Activated T-helper 1 cell treated with anti-CD3 and anti-CD28 coated beads, Interleukin-12 subunit alpha, Interleukin-12 subunit beta, Interleukin-2, Interleukin-4 antibody, amounts not matched to agents 30 ng/mL and 10 ng/mL and 1 ng/mL, durations not matched to agents 14 hours and 24 hours and 36 hours (primary cell): ENCODE data around the gene SHC1. TPM values are rescaled to one million over a fixed set of nuclear protein-coding genes. Genes with fewer than 3 reads are reported as not detected.
A peak's percentile ranks its signal among the peaks of the same experiment; 100 is the strongest.

Experiments used
- DNase-seq: peaks from one replicate; pipeline ENCODE4 v3.0.0; 2021; ENCODE audit warnings: low spot score
- H3K27ac Mint-ChIP-seq: one replicate; pipeline ENCODE4 v1.8.0; 2021; ENCODE audit warnings: mild to moderate bottlenecking, mixed read lengths
- H3K27me3 Mint-ChIP-seq: one replicate; pipeline ENCODE4 v1.8.0; 2022; ENCODE audit warnings: mild to moderate bottlenecking, moderate library complexity, mixed read lengths; ENCODE audit not compliant: insufficient read depth
- H3K36me3 Mint-ChIP-seq: one replicate; pipeline ENCODE4 v1.8.0; 2021; ENCODE audit warnings: low read depth, mixed read lengths
- H3K4me1 Mint-ChIP-seq: one replicate; pipeline ENCODE4 v1.8.0; 2021; ENCODE audit warnings: low read depth, mixed read lengths
- H3K4me3 Mint-ChIP-seq: one replicate; pipeline ENCODE4 v1.8.0; 2021; ENCODE audit warnings: mild to moderate bottlenecking, moderate library complexity, mixed read lengths
- H3K9me3 Mint-ChIP-seq: one replicate; pipeline ENCODE4 v1.8.0; 2021; ENCODE audit warnings: mixed read lengths
- intact Hi-C: fragments of 100-400 bp; cut with micrococcal nuclease; formaldehyde crosslinking; loops from one replicate; pipeline ENCODE4 v1.15.1; 2024
- total RNA-seq: library from RNA; stranded (reverse); gene quantifications from 2 replicates; pipeline ENCODE4 v1.2.3, GENCODE V29; 2022

The SHC1 gene
- total RNA-seq, 1 donor from 2014 or later: 62.3 TPM

DNA sequence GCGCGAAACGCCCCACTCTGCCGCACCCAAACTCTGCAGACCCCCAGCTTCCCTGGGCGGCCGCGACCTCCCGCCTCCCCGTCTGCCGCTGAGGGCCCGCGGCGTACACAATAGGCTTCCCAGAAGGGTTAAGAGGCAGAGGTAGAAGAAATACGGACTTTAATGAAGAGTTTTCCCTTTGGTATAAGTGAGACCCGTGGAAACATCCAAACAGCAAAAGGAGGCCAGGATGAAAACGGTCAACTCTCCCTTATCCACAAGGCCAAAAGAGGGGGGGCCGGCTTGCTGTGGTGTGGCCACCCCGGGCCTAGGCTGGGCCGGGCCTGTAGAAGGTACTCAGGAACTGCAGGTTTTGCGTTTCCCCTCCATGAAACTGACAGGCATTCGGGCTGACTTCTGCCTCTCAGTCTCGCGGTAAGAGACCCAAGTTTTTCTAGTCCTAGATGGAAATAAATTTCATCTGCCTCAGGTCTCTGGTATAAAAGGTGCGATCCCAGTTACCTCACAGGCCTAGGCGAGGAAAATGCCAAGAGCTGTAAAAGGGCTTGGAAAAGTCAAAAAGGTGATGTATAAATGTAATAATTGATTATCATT lies 8.3 kb downstream of the SHC1 start:
- H3K36me3 Mint-ChIP-seq: peaks cover 45% of the 10 kb centered on the region
- peaks cover 36% of the 10 kb centered on the region for H3K4me1 Mint-ChIP-seq
- peak overlapping the region; percentile 90 for H3K4me3 Mint-ChIP-seq
- H3K27ac Mint-ChIP-seq: peak overlapping the region; percentile 89
- H3K27me3 Mint-ChIP-seq: no peaks in the 10 kb centered on the region
- DNase-seq: no peak
- intact Hi-C loops: loop anchor here (1.0 kb wide), 3 partner anchors 37 to 99 kb away; no protein-coding TSS in a partner anchor
- no peaks in the 10 kb centered on the region for H3K9me3 Mint-ChIP-seq

DNA sequence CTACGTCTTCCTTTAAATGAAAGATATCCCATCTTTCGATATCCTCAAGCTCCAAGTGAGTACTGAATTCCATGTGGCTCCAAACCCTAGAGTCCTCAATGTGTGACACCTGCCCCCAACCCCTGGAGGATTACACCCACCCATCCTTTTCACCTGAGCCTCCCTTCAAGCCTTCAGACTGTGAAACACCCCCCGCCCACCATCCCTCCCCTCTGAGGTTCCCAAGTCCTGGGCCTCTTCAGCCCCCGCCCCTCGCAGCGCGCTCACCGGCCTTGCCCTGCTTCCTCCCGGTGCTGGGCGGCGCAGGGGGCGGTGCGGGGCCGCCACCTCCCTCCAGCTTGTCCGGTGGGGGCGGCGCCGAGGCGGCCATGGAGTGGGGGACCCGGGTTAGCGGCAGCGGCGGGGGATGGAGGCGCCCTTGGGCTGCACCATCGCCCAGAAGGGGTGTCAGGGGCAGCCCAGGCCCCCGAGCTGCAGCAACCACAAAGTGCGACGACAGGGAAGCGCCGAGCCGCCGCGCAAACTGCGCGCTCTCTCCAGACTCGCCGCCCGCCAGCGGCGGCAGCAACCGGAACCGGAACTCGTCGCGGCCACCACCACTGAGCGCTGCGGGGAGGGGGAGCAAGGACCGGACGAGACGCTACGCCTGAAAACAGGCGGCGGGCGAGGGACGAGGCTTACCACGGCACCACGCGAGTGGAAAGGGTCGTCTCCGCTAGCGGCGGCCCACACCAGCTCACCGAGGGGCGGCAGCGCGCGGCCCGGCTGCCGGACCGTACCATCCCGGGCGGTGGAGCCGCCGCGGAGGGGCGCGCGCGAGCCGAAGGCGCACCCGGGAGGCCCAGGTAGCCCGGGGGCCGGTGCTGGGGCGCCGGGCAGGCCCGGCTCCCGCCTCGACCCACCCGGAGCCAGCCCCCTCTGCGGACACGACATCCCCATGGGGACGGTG lies 9.1 kb downstream of the SHC1 start, which contains the start of gene PYGO2:
PYGO2 (minus strand) TSS at position 576 of the 949 bp plus-strand sequence; CDS start at position 370, 206 bp downstream.
- peak; percentile 82 for DNase-seq

DNA sequence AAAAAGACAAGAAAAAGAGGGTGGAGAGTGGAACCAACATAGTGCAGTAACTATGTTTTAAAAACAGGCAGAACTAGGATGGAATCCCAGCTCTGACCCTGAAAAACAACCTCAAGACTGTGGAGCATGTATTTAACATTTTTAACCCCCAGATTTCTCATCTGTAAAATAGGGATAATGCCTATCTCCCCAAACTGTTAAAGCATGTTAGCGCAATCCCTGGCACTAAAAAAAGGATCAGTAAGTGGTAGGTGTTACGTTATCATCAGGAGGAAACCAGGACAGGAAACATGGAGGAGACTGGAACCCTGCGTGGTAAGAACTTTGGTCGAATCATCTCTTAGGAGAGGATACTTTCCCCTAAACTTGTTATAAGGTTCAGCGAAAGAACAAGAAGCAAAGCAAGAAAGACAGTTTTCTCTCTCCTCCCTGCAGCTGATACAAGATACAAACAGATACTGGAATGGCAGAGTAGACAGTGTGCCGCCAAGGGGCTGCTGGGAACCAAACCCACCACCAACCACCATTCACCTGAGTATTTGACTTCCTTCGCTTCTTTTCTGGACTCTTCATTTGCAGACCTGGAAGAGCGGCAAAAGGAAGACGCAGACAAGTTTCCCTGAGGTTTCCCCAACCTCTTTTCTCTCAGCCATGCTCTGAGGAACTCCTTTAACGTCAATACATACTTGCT lies 10.0 kb downstream of the SHC1 start:
- H3K9me3 Mint-ChIP-seq: no peaks in the 10 kb centered on the region
- intact Hi-C loops: loop anchor here (1.0 kb wide), 5 partner anchors 14 to 124 kb away; partner anchors contain the start of genes CKS1B, FLAD1 and ZBTB7B
- H3K36me3 Mint-ChIP-seq: peaks cover 41% of the 10 kb centered on the region
- H3K4me1 Mint-ChIP-seq: peaks cover 47% of the 10 kb centered on the region
- no peak for DNase-seq
- H3K27ac Mint-ChIP-seq: peak overlapping the region; percentile 93
- H3K4me3 Mint-ChIP-seq: peak overlapping the region; percentile 96
- H3K27me3 Mint-ChIP-seq: peaks cover 2% of the 10 kb centered on the region

More for the DNA sequence above, 9.1 kb downstream of the SHC1 start, which contains the start of gene PYGO2:
- H3K9me3 Mint-ChIP-seq: no peaks in the 10 kb centered on the region
- intact Hi-C loops: loop anchor here (1.0 kb wide), 8 partner anchors 13 to 123 kb away; partner anchors contain the start of genes CKS1B, FLAD1 and ZBTB7B
- H3K36me3 Mint-ChIP-seq: peaks cover 45% of the 10 kb centered on the region
- peaks cover 38% of the 10 kb centered on the region for H3K4me1 Mint-ChIP-seq
- H3K4me3 Mint-ChIP-seq: peak within 1 kb of the TSS; percentile 96
- peaks cover 2% of the 10 kb centered on the region for H3K27me3 Mint-ChIP-seq
- peak within 1 kb of the TSS; percentile 93 for H3K27ac Mint-ChIP-seq

DNA sequence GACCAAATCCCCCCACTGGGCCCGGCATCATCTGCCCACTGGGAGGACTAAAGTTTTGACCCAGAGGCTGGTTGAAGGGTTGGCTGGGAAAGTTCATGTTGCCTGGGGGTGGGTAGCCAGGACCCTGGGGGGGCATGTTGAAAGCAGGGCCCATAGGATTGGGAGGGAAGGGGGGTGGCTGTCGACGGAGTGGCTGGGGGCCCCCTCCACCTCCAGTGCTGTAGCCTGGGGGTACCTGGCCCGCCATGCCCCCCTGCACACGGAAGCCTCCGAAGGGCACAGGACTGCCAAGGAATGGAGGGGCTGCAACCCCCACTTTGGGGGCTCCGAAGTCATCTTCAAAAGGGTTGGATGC lies 11.1 kb downstream of the SHC1 start:
- H3K9me3 Mint-ChIP-seq: no peaks in the 10 kb centered on the region
- H3K36me3 Mint-ChIP-seq: peaks cover 35% of the 10 kb centered on the region
- peak overlapping the region; percentile 96 for H3K4me3 Mint-ChIP-seq
- H3K27ac Mint-ChIP-seq: no peak overlapping the region
- intact Hi-C loops: loop anchor here (5.0 kb wide), 1 partner anchor 352 kb away; the partner anchor contains the start of gene ADAR
- H3K27me3 Mint-ChIP-seq: peaks cover 2% of the 10 kb centered on the region
- peaks cover 58% of the 10 kb centered on the region for H3K4me1 Mint-ChIP-seq
- no peak for DNase-seq

DNA sequence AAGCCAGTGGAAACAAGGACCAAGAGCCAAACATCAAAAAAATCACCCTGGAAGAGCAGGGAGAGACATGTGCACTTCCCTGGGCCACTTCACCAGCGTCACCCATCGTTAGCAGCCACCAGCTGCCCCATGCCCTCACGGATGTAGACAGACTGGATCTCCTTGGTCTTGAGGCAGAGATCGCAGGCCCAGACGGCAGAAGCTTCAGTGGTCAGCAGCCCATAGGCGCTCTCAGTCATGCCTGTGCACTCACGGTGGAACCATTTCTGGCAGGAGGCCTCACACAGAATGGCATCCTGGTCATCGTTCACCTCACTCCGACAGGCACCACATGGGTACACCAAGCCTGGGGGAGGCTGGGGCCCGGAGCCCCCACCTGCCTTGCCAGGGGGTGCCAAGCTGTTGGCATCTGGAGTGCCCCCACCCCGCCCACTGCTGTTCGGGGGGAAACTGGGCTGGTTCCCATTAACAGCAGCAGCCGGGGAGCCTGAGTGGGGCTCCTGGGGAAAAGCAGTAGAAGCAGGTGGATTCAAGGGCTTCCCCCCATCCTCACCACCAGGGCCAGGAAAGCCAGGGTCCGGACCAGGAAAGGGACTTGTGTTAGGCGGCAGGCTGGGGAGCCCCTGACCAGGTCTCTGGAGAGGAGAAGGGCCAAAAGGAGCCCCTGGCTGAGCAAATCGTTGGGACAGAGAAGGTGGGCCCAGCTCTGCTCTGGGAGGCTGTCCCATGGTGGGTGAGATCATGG lies 11.7 kb downstream of the SHC1 start:
- H3K27me3 Mint-ChIP-seq: peaks cover 2% of the 10 kb centered on the region
- peak overlapping the region; percentile 18 for H3K27ac Mint-ChIP-seq
- H3K4me3 Mint-ChIP-seq: peak overlapping the region; percentile 45
- intact Hi-C loops: loop anchor here (5.0 kb wide), 1 partner anchor 352 kb away; the partner anchor contains the start of gene ADAR
- H3K36me3 Mint-ChIP-seq: peaks cover 33% of the 10 kb centered on the region
- DNase-seq: no peak
- H3K9me3 Mint-ChIP-seq: no peaks in the 10 kb centered on the region
- peaks cover 61% of the 10 kb centered on the region for H3K4me1 Mint-ChIP-seq

DNA sequence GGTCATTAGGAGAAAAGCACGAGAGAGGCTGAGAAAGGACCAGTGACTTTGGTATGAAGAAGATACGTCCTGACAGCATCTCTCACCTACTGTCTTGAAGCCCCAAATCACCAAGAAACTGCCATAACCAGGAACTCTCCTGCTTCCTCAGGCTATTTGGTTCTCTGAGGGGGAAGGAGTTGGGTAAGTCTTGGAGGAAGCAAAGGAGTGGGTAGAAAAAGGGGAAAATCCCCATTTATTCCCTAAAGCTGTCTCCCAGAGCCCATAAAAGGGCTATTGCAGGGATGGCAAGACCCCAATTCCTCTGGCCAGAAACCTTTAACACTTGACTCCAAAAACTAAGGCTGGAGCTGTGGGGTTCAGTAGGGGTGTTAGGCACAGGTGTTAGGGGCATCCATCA lies 12.5 kb downstream of the SHC1 start:
- Mint-ChIP-seq H3K9me3 (no peaks in the 10 kb centered on the region), H3K27ac (no peak overlapping the region), H3K27me3 (peaks cover 2% of the 10 kb centered on the region), H3K36me3 (peaks cover 26% of the 10 kb centered on the region), H3K4me1 (peaks cover 62% of the 10 kb centered on the region), H3K4me3 (peak overlapping the region; percentile 30)
- no peak for DNase-seq
- intact Hi-C loops: loop anchor here (5.0 kb wide), 1 partner anchor 351 kb away; the partner anchor contains the start of gene ADAR

DNA sequence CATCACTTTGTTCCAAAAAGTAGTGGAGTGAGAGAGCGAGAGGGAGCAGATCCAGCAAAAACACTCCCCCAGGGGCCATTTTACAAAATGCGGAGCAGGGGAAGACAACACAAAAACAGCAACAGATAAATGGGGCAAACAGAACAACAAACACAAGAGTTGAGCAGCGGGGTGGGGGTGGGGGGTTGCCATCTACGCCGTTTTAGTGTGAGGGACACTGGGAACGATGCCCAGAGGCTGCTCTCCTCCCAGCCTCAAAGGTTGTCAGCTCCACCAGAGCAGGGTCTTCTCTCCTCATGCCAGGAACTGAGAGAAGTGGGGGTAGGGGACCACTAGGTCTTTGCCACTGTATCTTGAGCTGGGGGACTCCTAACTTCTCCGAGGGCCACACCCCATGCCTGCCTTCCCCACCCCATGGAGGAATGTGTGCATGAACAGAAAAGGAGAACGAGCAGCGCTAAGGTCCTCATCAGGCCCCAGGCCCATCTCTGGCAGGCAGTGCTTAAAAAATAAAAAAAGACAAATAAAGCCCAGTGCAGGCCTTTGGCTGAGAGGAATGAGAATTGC lies 13.4 kb downstream of the SHC1 start:
- peaks cover 62% of the 10 kb centered on the region for H3K4me1 Mint-ChIP-seq
- intact Hi-C loops: loop anchor here (5.0 kb wide), 1 partner anchor 350 kb away; the partner anchor contains the start of gene ADAR
- peaks cover 20% of the 10 kb centered on the region for H3K36me3 Mint-ChIP-seq
- no peak for DNase-seq
- peaks cover 2% of the 10 kb centered on the region for H3K27me3 Mint-ChIP-seq
- no peaks in the 10 kb centered on the region for H3K9me3 Mint-ChIP-seq
- H3K27ac Mint-ChIP-seq: peak overlapping the region; percentile 30
- H3K4me3 Mint-ChIP-seq: peak overlapping the region; percentile 15

DNA sequence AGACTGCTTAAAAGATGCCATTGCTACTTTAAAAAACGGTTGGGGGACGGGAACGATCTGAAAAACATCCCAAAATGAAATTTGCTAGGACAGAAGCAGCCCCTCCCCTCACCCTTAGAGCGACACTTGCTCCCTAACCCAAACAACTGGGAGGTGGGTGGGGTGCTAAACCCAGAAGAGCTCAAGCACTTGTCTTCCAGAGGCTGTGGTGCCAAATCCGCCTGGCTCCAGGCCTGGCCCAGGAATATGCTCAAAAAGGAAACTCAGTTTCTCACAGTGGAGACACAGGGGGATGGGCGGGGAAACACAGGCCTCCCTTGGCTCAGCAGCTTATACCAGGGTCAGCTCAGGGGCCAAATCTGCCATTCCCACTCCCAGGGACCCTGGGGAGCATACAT lies 14.0 kb downstream of the SHC1 start:
- intact Hi-C loops: loop anchor here (5.0 kb wide), 1 partner anchor 349 kb away; the partner anchor contains the start of gene ADAR
- peaks cover 66% of the 10 kb centered on the region for H3K4me1 Mint-ChIP-seq
- peak overlapping the region; percentile 100 for H3K27ac Mint-ChIP-seq
- no peak for DNase-seq
- peak overlapping the region; percentile 94 for H3K4me3 Mint-ChIP-seq
- no peaks in the 10 kb centered on the region for H3K9me3 Mint-ChIP-seq
- peaks cover 18% of the 10 kb centered on the region for H3K36me3 Mint-ChIP-seq
- H3K27me3 Mint-ChIP-seq: peaks cover 2% of the 10 kb centered on the region

DNA sequence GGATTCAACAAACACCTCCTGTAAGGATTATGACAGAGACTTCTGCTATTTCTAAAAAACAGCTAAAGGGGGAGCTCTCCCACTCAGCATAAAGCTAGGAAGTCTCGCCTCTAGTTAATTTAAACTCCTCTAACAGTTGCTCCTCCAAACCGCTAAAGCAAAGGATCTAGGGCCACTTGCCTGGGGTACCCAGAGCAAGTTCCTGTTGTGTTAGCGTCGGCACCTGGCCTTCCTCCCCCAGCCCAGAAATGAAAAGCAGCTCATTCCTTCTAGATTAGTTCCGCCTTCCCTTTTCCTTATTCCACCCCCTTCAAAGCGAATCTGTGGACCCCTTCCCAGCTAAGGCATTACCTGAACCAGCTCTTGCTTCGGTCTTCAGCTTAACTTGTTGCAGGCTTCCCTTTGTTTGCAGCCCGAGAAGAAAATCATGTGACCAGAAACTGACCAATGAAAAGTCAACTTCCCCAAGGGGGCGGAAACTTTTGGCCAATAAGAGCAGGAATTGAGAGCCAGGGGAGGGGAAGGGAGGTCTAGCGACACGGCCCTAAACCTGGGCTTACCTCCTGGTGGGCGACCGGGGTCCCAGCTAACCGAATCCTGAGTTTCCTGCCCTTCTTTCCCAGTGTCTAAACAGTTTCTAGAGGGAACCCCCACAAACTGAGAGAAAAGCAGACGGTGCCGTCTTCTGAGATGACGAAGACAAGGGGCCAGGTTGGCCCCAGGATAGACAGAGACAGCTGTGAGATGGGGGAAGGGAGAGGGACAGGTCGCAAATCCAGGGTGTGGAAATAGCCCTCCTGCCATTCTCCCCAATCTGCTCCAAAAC lies 14.6 kb downstream of the SHC1 start, which contains the start of gene PBXIP1:
PBXIP1 (minus strand) TSS at position 382 of the 826 bp plus-strand sequence. CDS start 2,378 bp downstream, outside the sequence.
- peaks cover 16% of the 10 kb centered on the region for H3K36me3 Mint-ChIP-seq
- intact Hi-C loops: loop anchor here (1.0 to 5.0 kb wide), 5 partner anchors 18 to 397 kb away; partner anchors contain the start of genes ADAR, CKS1B and UBE2Q1
- H3K27ac Mint-ChIP-seq: peak within 1 kb of the TSS; percentile 100
- H3K4me3 Mint-ChIP-seq: peak within 1 kb of the TSS; percentile 94
- peaks cover 2% of the 10 kb centered on the region for H3K27me3 Mint-ChIP-seq
- no peaks in the 10 kb centered on the region for H3K9me3 Mint-ChIP-seq
- peaks cover 65% of the 10 kb centered on the region for H3K4me1 Mint-ChIP-seq
- DNase-seq: peak; percentile 86

DNA sequence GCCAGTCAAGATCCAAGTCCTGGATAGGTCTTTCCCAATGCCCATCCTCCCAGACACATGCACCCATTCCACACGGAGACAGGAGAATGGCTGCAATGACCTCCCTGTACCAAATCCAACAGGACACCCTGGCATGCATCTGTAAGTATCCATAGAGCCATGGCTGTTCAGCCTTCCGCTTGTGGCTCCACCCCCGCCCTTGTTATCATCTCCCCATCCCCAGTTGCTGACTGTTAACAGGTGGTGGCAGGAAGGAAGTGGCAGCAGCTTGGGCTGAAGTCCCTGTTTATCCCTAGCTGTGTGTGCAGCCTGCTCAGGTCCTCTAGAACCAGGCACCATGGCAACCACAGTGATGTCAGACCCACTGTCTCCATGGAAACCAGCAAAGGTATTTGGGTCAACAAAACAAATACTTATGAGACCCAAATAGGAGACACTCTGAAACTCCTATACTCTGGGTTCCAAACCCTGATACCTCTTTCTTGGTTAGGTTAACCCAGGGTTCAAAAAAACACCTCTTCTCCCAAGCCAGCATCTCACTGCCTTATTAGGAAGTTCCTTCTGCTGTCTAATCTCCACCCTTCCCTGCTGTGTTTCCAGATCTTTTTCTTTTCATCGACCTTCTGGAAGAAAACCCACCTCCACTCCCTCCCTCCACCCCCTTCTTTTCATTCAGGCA lies 15.4 kb downstream of the SHC1 start:
- peaks cover 2% of the 10 kb centered on the region for H3K27me3 Mint-ChIP-seq
- peak overlapping the region; percentile 94 for H3K4me3 Mint-ChIP-seq
- peaks cover 18% of the 10 kb centered on the region for H3K36me3 Mint-ChIP-seq
- no peaks in the 10 kb centered on the region for H3K9me3 Mint-ChIP-seq
- H3K27ac Mint-ChIP-seq: peak overlapping the region; percentile 100
- DNase-seq: peak; percentile 90
- peaks cover 65% of the 10 kb centered on the region for H3K4me1 Mint-ChIP-seq
- intact Hi-C loops: loop anchor here (1.0 to 5.0 kb wide), 5 partner anchors 18 to 396 kb away; partner anchors contain the start of genes ADAR, CKS1B and UBE2Q1
